ENCODE data around the gene PRRC1.
"Not testable (repeated sequence)": the region's sequence is repeated elsewhere in the genome, so short reads cannot be mapped to it uniquely, and the experiment has no call there.

Gene PRRC1

DNA sequence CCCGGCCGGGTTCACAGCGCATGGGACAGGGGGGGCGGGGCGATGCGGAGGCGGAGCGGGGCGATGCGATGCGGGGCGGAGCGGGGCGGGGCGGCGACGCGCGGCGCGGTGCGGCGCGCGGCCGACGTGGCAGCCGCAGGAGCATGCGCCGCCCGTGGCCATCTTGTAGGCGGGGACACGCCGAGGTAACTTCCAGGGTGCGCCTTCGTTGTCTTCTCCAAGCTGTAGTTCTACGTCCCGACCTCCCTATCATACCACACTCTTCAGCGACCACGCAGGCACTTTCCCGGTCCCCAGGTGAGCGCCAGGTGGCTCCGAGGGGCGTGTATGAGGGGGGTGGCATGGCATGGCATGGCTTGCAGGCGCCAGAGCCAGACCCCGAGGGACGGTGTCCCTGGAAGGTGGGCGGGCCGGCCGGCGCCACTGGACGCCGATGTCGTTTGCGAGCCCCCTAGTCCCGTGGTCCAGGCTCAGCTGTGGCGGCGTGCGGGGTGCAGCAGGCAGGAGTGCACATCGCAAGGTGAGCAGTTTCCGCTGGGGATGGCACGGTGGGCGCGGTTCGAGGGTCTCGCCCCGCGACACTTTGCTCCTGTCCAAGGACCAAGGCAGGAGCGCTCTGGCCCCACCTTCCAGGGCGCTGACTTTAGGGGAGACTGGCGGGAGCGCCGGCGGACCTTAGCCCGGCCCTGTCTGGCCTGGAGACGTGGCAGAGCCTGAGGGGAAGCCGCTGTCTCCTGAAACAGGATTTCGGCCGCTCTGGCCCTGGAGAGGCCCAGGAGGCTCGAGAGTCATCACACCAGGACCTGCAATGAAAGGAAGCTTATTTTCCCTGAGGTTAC, at the start of gene PRRC1:
PRRC1 (plus strand) TSS at position 161 of the 839 bp plus-strand sequence. CDS start 5,840 bp downstream, outside the sequence.
- peak; percentile 88 for DNase-seq (ENCODE audit: low spot score)

GRCh38 chr5:127471211-127471610, 46.2 kb upstream of the PRRC1 start:
- no peak for DNase-seq (ENCODE audit: low spot score)

DNA sequence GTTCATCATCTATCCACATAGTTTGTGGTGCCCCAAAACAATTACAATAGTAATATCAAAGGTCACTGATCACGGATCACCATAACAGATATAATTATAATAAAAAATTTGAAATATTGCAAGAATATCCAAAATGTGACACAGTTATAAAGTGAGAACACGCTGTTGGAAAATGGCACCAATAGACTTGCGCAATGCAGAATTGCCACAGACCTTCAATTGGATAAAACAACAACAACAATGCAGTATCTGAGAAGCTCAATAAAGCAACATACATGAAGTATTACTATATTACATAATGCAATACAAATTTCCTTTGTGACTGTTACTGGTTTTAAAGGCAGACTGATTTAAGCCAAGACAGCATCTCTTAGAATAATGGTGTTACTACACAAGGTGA, 44.7 kb upstream of the PRRC1 start:
- no peak for DNase-seq (ENCODE audit: low spot score)

DNA sequence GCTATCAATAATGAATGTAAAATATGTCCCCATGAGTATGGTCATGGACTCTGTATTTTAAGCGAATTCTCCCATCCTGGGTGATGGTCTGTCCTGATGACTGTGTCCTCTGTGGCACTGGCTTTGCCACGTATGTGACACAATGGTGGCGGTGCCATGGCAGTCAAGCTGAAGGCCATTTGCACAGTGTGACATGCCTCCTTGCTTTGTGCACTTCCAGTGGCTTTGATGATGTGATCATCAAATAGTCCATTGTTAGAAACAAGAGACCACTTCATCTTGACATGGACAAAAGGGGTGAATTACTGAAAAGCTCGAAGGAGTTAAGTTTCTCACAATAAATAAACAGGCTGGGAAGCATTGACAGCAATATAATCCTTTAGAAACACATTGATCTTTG, 31.0 kb upstream of the PRRC1 start:
- no peak for DNase-seq (ENCODE audit: low spot score)

DNA sequence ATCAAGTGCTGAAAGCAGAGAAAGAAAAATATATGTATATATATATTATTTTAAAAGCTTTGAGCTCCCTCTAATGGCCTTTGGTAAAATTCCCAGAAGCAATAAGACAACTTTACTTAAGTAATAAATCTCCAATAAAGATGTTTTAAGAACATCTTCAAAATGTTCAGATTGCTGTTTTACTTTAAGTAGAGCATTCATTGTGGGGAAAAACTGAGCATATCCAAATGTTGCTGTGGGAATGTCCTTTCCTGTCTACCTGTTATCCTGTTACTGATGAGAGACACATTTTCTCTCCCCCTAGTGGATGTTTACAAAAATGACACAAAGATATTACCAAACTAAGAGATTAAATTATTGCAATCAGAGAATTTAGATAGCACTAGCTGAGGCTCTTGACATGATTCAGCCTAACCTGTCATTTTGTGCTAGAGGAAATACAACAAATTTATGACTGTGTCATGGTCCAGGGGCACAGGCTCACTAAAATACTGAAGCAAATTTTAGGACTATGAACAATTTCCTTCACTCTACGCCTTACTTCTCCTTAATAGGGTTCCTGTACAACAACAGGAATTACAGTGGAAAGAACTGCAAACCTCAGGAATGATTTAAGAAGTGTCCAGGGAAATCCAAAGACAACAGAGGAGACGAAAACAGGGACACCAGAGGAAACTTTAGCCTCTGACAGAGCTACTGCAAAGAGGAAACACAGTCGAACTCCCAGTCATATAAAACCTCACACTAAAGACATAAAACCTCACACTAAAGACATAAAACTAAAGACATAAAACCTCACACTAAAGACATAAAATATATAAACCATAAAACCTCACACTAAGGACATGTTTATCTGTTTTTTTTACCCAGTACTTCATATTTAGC, 24.3 kb upstream of the PRRC1 start:
- DNase-seq (ENCODE audit: low spot score) = peak; percentile 73

DNA sequence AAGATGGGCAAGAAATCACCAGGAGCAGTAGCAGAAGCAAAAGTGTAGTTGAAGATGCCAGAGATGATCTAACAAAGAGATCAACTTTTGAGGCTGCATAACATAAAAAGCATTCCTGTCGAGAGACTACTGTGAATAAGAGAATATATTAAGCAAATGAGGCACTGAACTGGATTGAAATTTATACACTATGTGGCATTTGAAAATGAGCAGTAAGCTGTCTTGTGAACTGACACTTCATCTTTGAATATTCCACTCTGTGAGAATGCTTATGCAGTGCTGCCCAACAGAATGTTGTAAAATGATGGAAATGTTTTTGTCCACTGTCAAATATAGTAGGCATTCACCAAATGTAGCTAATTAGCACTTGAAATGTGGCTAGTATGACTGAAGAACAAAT, 18.9 kb upstream of the PRRC1 start:
- DNase-seq (ENCODE audit: low spot score) = no peak

DNA sequence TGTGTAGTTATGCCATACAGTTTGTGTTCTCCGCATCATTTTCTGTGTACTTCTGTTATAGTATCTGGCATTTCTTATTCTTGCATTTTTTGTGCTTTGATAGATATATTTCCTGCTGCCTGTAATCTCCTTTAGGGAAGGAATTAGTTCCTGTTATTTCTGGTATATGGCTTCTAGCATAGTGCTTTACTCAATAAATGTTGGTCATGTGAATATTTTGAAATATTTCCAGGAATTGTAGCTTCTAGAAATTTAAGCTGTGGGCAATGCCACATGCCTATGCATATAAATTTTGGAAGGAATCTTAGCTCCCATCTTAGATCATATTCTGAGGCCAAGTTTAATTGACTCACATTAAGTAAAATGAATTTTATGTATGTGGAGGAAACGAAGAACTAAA, 11.5 kb upstream of the PRRC1 start:
- no peak for DNase-seq (ENCODE audit: low spot score)

- no peak for DNase-seq (ENCODE audit: low spot score)
Observed at GRCh38 chr5:127506616-127507015, 10.8 kb upstream of the PRRC1 start.

DNA sequence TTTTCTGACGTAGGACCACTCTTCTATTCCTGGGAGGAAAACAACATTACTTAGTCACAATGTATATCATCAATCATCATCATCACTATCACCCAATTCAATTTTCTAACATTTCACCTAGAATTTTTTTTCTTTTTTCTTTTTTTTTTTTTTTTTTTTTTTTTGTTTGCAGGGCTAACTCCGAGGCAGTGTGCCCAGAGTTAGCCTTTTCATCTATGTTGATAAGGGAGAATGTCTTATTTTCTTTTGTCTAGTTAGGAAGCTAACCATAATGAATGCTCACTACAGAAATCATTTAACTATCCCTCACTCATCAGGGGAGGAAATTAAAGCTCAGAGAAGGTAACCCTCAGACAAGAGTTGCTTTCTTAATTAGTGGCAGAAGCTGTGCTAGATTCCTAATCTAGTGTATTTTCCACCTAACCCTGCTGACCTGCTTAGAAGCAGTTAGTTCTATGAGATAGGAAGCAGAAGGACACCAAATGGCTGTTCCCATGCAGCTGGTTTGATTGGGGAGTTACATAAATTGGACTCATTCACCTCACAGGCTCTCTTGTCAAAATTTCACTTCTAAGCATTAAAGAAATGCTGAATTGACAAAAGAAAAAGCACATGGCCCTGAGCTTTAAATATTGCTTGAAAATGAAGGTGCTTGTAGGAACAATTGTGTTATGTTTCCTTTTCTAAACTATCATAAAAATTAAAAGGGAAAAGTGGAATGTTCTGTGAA, 8.6 kb upstream of the PRRC1 start:
- no peak for DNase-seq (ENCODE audit: low spot score)

- DNase-seq (ENCODE audit: low spot score) = no peak
Observed at GRCh38 chr5:127513408-127513970, 4.0 kb upstream of the PRRC1 start.

DNA sequence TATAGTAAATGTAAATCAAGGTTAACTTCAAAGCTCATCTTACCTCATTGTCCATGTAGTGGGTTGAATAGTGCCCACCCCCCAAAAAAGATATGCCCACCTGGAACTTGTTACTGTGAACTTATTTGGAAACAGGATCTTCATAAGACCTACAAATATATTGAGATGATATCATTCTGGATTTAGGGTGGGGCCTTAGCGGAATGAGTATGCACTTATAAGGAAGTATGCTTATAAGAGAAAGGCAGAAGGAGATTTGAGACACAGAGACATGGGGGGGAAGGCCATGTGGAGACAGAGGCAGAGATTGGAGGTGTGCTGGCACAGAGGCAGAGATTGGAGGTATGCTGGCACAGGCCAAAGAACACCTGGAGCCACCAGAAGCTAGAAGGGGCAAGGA, 2.6 kb upstream of the PRRC1 start:
- DNase-seq (ENCODE audit: low spot score) = no peak

DNA sequence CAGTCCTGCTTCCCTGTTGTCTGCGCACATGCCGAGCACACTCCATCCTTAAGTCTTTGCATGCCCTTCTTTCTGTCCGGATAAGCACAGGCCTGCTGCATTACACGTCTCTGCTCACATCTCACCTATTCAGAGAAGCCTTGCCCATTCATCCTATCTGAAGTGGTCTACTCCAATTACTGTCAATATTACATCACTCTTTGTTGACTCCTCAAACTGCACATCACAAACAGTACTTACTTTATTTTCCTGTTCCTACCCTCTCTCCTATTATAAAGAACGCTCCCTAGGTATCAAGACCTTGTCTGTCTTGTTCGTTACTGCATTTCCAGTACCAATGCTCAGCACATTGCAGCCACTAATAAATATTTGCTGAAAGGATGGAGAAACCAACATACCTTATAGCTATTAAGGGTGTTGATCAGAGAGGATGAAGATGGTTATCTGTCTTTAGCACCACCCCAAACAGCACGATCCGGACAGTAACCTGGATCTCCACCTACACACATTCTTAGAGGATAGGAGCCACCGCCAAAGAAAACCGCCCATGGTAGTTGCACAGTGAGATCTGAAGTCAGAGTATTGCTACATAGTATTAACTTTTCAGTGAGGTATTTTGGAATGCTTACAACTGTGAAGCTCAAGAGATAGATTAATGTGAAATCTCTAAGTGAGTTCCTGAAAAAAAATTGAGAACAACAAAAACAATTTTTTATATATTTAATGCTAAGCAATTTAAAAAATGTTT, 1.6 kb upstream of the PRRC1 start:
- DNase-seq (ENCODE audit: low spot score) = no peak

- no peak for DNase-seq (ENCODE audit: low spot score)
Observed at GRCh38 chr5:127517110-127517479, 345 bp upstream of the PRRC1 start.

DNA sequence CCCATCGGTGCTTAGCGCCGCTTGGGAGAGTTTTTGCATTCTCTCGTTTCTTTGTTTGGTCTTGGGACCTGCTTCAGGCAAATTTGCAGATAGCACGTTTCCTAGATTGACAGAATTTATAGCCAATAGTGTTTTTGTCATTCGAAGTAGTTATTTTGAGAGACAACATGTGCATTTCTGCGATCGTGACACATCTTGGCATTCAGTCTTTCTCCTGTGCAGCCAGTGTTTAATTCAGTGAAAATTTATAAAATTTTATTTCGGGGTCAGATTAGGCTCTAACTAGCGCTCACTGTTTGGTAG, 830 bp downstream of the PRRC1 start:
- DNase-seq (ENCODE audit: low spot score) = peak; percentile 80

DNA sequence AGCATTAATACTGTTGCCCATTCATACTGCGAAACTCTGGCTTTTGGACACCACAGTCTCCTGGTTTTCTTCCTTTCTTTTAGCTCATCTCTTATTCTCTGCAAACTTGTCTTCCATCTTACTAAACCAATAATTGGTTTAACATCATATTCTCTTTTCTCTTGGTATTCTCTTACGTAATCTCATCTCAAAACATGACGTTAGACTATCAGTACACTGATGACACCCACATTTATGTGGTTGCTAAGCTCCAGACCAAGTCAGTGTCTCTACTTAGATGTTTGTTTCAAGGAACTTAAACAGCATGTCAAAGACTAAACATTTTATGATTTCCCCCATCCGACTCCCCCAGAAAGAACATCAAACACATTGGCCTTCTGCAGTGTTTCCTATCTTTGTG, 2.1 kb downstream of the PRRC1 start:
- DNase-seq (ENCODE audit: low spot score) = no peak

GRCh38 chr5:127521138-127521770, 3.8 kb downstream of the PRRC1 start:
- no peak for DNase-seq (ENCODE audit: low spot score)

GRCh38 chr5:127525181-127525580, 7.7 kb downstream of the PRRC1 start:
- no peak for DNase-seq (ENCODE audit: low spot score)

DNA sequence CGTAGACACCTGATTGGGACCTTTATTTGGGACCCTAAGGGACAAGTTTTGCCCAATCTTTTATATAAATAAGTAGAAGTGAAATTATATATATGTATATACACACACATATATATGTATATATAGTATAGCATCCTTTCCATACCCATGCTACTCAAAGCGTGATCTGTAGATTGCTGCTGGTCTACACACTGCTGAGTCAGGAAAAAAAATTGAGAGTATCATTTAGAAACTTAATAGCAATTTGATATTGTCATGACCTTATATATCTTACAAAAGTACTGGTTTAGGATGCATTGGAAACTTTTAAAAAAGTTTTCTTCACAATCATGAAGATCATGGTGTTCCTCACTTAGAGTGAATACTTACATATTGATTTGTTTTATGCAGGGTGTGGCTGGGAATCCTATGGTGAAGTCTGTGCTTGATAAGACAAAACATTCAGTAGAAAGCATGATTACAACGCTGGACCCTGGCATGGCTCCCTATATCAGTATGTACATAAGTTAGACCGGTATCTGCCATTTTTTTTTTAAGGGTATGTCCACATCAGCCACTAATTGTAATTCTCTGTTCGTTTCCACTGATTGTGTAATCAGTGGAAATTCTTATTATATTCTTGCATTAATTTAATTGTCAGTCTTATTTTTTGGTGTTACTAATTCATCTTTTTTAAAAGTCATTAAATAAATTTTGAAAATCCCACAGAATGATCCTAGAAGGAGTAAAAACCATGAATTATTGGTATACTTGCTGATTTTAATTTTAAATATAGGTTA, 12.7 kb downstream of the PRRC1 start:
- no peak for DNase-seq (ENCODE audit: low spot score)

GRCh38 chr5:127536687-127537086, 19.2 kb downstream of the PRRC1 start:
- peak; percentile 43 for DNase-seq (ENCODE audit: low spot score)

- DNase-seq (ENCODE audit: low spot score) = not testable (repeated sequence)
Observed at GRCh38 chr5:127540553-127540952, 23.1 kb downstream of the PRRC1 start.
